WTC11 (cell line): Measurements from ENCODE around the gene DPH5. TPM values are rescaled to one million over a fixed set of nuclear protein-coding genes. Genes with fewer than 3 reads are reported as not detected.
A peak's percentile ranks its signal among the peaks of the same experiment; 100 is the strongest.

ENCODE experiments used
- ATAC-seq: fragments of 200-7000 bp; cut with Tn5 transposase; 2 replicates; pipeline ENCODE4 v1.10.0; 2021; ENCODE audit warnings: mild to moderate bottlenecking, moderate library complexity
- CTCF ChIA-PET: fragments of 300-600 bp; sonication (Branson Sonifier 250); formaldehyde crosslinking; loops from one replicate; lab custom pipeline; 2021; ENCODE audit warnings: antibody characterized with exemption; lab: Charles Lee
- POLR2A ChIA-PET: fragments of 350-600 bp; sonication (Branson Sonifier 250); formaldehyde crosslinking; loops from one replicate; lab custom pipeline; 2021; ENCODE audit warnings: antibody characterized with exemption; lab: Charles Lee
- DNase-seq: peaks from one replicate; pipeline ENCODE4 v3.0.0; 2021; ENCODE audit warnings: low spot score
- H3K27ac Mint-ChIP-seq: 2 replicates; pipeline ENCODE4 v1.8.0; 2021; ENCODE audit warnings: mixed read lengths
- H3K27me3 Mint-ChIP-seq: 2 replicates; pipeline ENCODE4 v1.8.0; 2021; ENCODE audit warnings: low read depth, mild to moderate bottlenecking, moderate library complexity, mixed read lengths
- H3K36me3 Mint-ChIP-seq: 2 replicates; pipeline ENCODE4 v1.8.0; 2021; ENCODE audit warnings: mixed read lengths
- H3K4me1 Mint-ChIP-seq: 2 replicates; pipeline ENCODE4 v1.8.0; 2022; ENCODE audit warnings: mixed read lengths
- H3K4me3 Mint-ChIP-seq: 2 replicates; pipeline ENCODE4 v1.8.0; 2021; ENCODE audit warnings: mild to moderate bottlenecking, moderate library complexity, mixed read lengths
- H3K9me3 Mint-ChIP-seq: 2 replicates; pipeline ENCODE4 v1.8.0; 2021; ENCODE audit warnings: mixed read lengths
- AFF4 ChIP-seq: sonication (generic); formaldehyde crosslinking; IDR thresholded peaks from 2 replicates; pipeline ENCODE4 v1.8.1; 2023; ENCODE audit warnings: mild to moderate bottlenecking, missing genetic modification reagents, borderline replicate concordance
- CREB1 ChIP-seq: sonication (generic); formaldehyde crosslinking; IDR thresholded peaks from 2 replicates; pipeline ENCODE4 v1.8.0; 2023; ENCODE audit warnings: mild to moderate bottlenecking, missing genetic modification reagents
- FOXP4 ChIP-seq: sonication (generic); formaldehyde crosslinking; IDR thresholded peaks from 2 replicates; pipeline ENCODE4 v1.8.0; 2022; ENCODE audit warnings: mild to moderate bottlenecking, missing genetic modification reagents
- JAZF1 ChIP-seq: fragments of 250-450 bp; sonication (Bioruptor Pico); IDR thresholded peaks from 2 replicates; pipeline ENCODE4 v1.9.0; 2021; ENCODE audit warnings: moderate library complexity, mild to moderate bottlenecking, inconsistent platforms
- NR1H2 ChIP-seq: sonication (generic); formaldehyde crosslinking; IDR thresholded peaks from 2 replicates; pipeline ENCODE4 v1.9.0; 2021; ENCODE audit warnings: mild to moderate bottlenecking, moderate library complexity, missing genetic modification reagents
- NR2C2 ChIP-seq: sonication (generic); formaldehyde crosslinking; IDR thresholded peaks from 2 replicates; pipeline ENCODE4 v1.8.0; 2022; ENCODE audit warnings: mild to moderate bottlenecking, missing genetic modification reagents
- TP53 ChIP-seq: sonication (generic); formaldehyde crosslinking; IDR thresholded peaks from 2 replicates; pipeline ENCODE4 v1.8.1; 2023; ENCODE audit warnings: mild to moderate bottlenecking, missing genetic modification reagents
- ZNF232 ChIP-seq: sonication (generic); formaldehyde crosslinking; IDR thresholded peaks from 2 replicates; pipeline ENCODE4 v1.8.0; 2022; ENCODE audit warnings: mild to moderate bottlenecking, missing genetic modification reagents
- ZNF416 ChIP-seq: fragments of 250-450 bp; sonication (Bioruptor Pico); IDR thresholded peaks from 2 replicates; pipeline ENCODE4 v1.9.0; 2021; ENCODE audit warnings: mild to moderate bottlenecking, inconsistent platforms
- ZNF425 ChIP-seq: fragments of 250-450 bp; sonication (Bioruptor Pico); conservative IDR thresholded peaks from 2 replicates; pipeline ENCODE4 v1.9.0; 2021; ENCODE audit warnings: mild to moderate bottlenecking
- ZNF512 ChIP-seq: sonication (generic); formaldehyde crosslinking; IDR thresholded peaks from 2 replicates; pipeline ENCODE4 v1.8.1; 2022; ENCODE audit warnings: missing genetic modification reagents, borderline replicate concordance
- total RNA-seq: library from RNA; stranded (reverse); gene quantifications from 3 replicates; pipeline ENCODE4 v1.2.3, GENCODE V29; 2021
- TF ChIP-seq, protein P1 (sequence below): sonication (generic); formaldehyde crosslinking; IDR thresholded peaks from 2 replicates; pipeline ENCODE4 v1.8.0; 2022; ENCODE audit warnings: mild to moderate bottlenecking, missing genetic modification reagents

Gene DPH5
- total RNA-seq, 1 experiment from 2014 or later: 64.8 TPM

GRCh38 chr1:101022294-101022693 is 3.3 kb downstream of the DPH5 start (continued):
- no peak for TF ChIP-seq FOXP4 (CRISPR knock-in tag)
- TF ChIP-seq ZNF416 (CRISPR knock-in tag): no peak
- TF ChIP-seq, all 79 proteins: peak for 0

DNA sequence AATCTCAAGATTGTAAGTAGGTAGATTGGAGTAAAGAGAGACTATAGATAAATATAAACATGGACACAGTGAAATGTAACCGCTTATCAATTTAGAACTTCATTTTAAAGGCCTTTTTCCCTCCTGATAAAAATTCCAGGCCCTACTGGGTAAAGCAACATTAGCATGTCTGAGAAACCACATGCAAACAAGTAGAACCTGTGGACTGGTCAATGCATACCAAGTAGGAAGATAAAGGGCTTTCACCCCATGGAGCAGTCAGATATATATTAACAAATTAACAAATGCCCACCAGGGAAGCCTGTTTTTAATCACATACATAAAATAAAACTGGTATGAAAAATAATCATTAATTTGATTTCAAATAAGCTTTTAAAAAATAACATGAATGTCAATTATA is 8.1 kb downstream of the DPH5 start:
- POLR2A ChIA-PET: no interaction called here
- Mint-ChIP-seq H3K36me3 (peaks cover 36% of the 10 kb centered on the region), H3K27me3 (no peaks in the 10 kb centered on the region), H3K4me1 (peaks cover 18% of the 10 kb centered on the region), H3K27ac (peak overlapping the region; percentile 7; the same call in 1 of the 2 replicates), H3K4me3 (no peak overlapping the region), H3K9me3 (no peaks in the 10 kb centered on the region)
- DNase-seq: no peak
- ATAC-seq: peak; percentile 89
- no peak for TF ChIP-seq ZNF512 (CRISPR knock-in tag)
- TF ChIP-seq, protein P1, sequence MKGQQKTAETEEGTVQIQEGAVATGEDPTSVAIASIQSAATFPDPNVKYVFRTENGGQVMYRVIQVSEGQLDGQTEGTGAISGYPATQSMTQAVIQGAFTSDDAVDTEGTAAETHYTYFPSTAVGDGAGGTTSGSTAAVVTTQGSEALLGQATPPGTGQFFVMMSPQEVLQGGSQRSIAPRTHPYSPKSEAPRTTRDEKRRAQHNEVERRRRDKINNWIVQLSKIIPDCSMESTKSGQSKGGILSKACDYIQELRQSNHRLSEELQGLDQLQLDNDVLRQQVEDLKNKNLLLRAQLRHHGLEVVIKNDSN: no peak
- no peak for TF ChIP-seq CREB1 (CRISPR knock-in tag)
- no peak for TF ChIP-seq NR2C2 (CRISPR knock-in tag)
- TF ChIP-seq ZNF232: no peak
- no peak for TF ChIP-seq ZNF416 (CRISPR knock-in tag)
- TF ChIP-seq JAZF1 (CRISPR knock-in tag): no peak
- no peak for TF ChIP-seq TP53 (CRISPR knock-in tag)
- no peak for TF ChIP-seq NR1H2
- TF ChIP-seq AFF4: no peak
- CTCF ChIA-PET: no interaction called here

- H3K4me1 Mint-ChIP-seq: peaks cover 17% of the 10 kb centered on the region
- POLR2A ChIA-PET: no interaction called here
- TF ChIP-seq CREB1 (CRISPR knock-in tag): no peak
- no peak for TF ChIP-seq ZNF425 (CRISPR knock-in tag)
- no peak for DNase-seq
- no peak overlapping the region for H3K4me3 Mint-ChIP-seq
- no peaks in the 10 kb centered on the region for H3K27me3 Mint-ChIP-seq
- peaks cover 40% of the 10 kb centered on the region for H3K36me3 Mint-ChIP-seq
- CTCF ChIA-PET: no interaction called here
- no peak overlapping the region; the same call in 1 of the 2 replicates for H3K27ac Mint-ChIP-seq
- no peaks in the 10 kb centered on the region for H3K9me3 Mint-ChIP-seq
- no peak for ATAC-seq
These were observed 11.8 kb downstream of the DPH5 start for GRCh38 chr1:101013776-101014175.
